Psoas muscle (tissue), 8 donors: Measurements from ENCODE around the gene CTIF. TPM values are rescaled to one million over a fixed set of nuclear protein-coding genes. Genes with fewer than 3 reads are reported as not detected.

Experiments used
- ATAC-seq, 4 donors: fragments of 200-7000 bp; cut with Tn5 transposase; one replicate each; pipeline ENCODE4 v1.9.1; 2020; ENCODE audit warnings: moderate library complexity in 3 of 4, mild to moderate bottlenecking in 2 of 4
- DNase-seq, 2 donors: peaks; one replicate each; pipeline ENCODE4 v3.0.0-alpha.2; 2020
- H3K27ac ChIP-seq: fragments of 200-600 bp; one replicate; pipeline ENCODE4 v1.8.0; 2022
- H3K27me3 ChIP-seq, 3 donors: fragments of 200-600 bp in 1 of 3; one replicate each; pipeline versions ENCODE4 v1.6.1 to v1.8.0; 2013 to 2022; ENCODE audit warnings: low read length in 2 of 3, mild to moderate bottlenecking in 2 of 3, moderate library complexity in 1 of 3; ENCODE audit not compliant: insufficient read depth in 3 of 3
- H3K36me3 ChIP-seq, 2 donors: fragments of 200-600 bp in 1 of 2; one replicate each; pipeline versions ENCODE4 v1.6.1 to v1.8.0; 2013 to 2022; ENCODE audit warnings: low read depth in 1 of 2, mild to moderate bottlenecking in 1 of 2, moderate library complexity in 1 of 2; ENCODE audit not compliant: insufficient read depth in 1 of 2
- H3K4me1 ChIP-seq: fragments of 200-600 bp; one replicate; pipeline ENCODE4 v1.8.0; 2022
- H3K4me3 ChIP-seq: fragments of 200-600 bp; one replicate; pipeline ENCODE4 v1.8.0; 2022; ENCODE audit warnings: mild to moderate bottlenecking
- H3K9me3 ChIP-seq: fragments of 200-600 bp; one replicate; pipeline ENCODE4 v1.8.0; 2022
- CTCF ChIP-seq: fragments of 200-600 bp; IDR thresholded peaks from one replicate; pipeline ENCODE4 v1.8.0; 2022; ENCODE audit warnings: antibody characterized with exemption
- WGBS, 3 donors: extraction: QIAGEN DNeasy Blood & Tissue Kit; methylation state at CpG; one replicate each; pipeline versions ENCODE4 v1.1.6 to v1.1.7; 2013; 5-methylcytosine and 5-hydroxymethylcytosine counted together
- intact Hi-C, 2 donors: fragments of 100-400 bp; cut with DNase I; formaldehyde crosslinking; loops; one replicate each; pipeline versions ENCODE4 v1.11.0 to v1.14.2; 2022
- polyA plus RNA-seq, 3 donors: library from polyadenylated mRNA; stranded (reverse); fragments of 200-250 nt; gene quantifications; one replicate each; pipeline ENCODE4 v1.2.3, GENCODE V29; 2013
- total RNA-seq, 4 donors: library from RNA; stranded (reverse); fragmentation: NEBNext Ultra II Directional in 2 of 4; extraction: Animal tissue kit (Norgen Biotek cat#: 25700) in 2 of 4; gene quantifications; one replicate each; pipeline versions ENCODE4 v1.2.1 to v1.2.4, GENCODE V29; 2021 to 2023
- donor health status: healthy with polysubstance abuse.
- donor health status: DM: no; HTN: no; CAD: no; lungs with moderate emphysema.
- donor health status: Bipolar disorder and iron deficiency.
- donor health status: healthy.
- donor health status: DM: yes; HTN: yes; CAD: no.
- donor health status: DM: no; HTN: no; CAD: no.
- donor health status: DM: no; HTN: no; CAD: no.
- donor health status: DM: yes; HTN: yes; CAD: no.

CTIF gene
- total and polyA plus RNA-seq, 7 donors, result 11.3 to 40.5 (median 26.9) TPM

- no peaks in the 10 kb centered on the region for H3K9me3 ChIP-seq
- no peak overlapping the region for H3K4me3 ChIP-seq
- ATAC-seq (no peak), DNase-seq (peak in 1 of 2 donors; percentile 33)
- no peak for TF ChIP-seq CTCF
- no peaks in the 10 kb centered on the region for H3K36me3 ChIP-seq
- 91 to 93% (median 91%) methylated on average over 12 to 13 of the region's 13 CpGs for WGBS, 3 donors
- peaks cover 35% of the 10 kb centered on the region for H3K4me1 ChIP-seq
- H3K27me3 ChIP-seq, result no peaks in the 10 kb centered on the region
- H3K27ac ChIP-seq, result no peak overlapping the region
- intact Hi-C loops, result loop anchor here in 1 of 2 donors (5.0 kb wide), 1 partner anchor 103 kb away; no protein-coding TSS in a partner anchor
These were observed 290.8 kb downstream of the CTIF start for GRCh38 chr18:48829443-48830149.

- no peaks in the 10 kb centered on the region for H3K27me3 ChIP-seq
- ATAC-seq, result no peak
- H3K27ac ChIP-seq, result no peak overlapping the region
- peak in 1 of 2 donors; percentile 8 for DNase-seq
- intact Hi-C loops, result no loop called here
- no peaks in the 10 kb centered on the region for H3K36me3 ChIP-seq
- no peak overlapping the region for H3K4me3 ChIP-seq
- 94 to 96% (median 94%) methylated on average over 9 of the region's 9 CpGs for WGBS, 3 donors
- no peak for TF ChIP-seq CTCF
- H3K4me1 ChIP-seq, result peaks cover 30% of the 10 kb centered on the region
- H3K9me3 ChIP-seq, result no peaks in the 10 kb centered on the region
These were observed 292.4 kb downstream of the CTIF start for GRCh38 chr18:48831113-48831759.

DNA sequence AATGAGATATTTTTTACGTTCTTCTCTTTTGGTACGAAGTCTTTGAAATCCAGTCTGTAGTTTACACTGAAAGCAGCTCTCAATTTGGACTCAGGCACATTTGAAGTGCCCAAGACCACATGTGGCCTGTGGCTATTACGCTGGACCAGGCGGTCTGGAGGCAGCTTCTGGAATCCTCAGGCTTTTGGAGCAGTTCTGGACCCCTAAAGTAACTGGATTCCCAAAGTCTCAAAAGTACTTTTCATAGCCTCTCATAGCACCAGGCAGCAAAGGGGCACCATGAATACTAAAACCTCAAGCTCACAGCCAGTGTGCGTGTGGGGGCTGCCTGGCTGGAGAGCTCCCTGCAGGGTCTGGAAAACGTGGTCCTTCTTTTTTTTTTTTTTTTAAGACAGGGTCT lies 293.0 kb downstream of the CTIF start:
- DNase-seq (peak in 1 of 2 donors; percentile 16), ATAC-seq (no peak)
- Histone ChIP-seq H3K9me3 (no peaks in the 10 kb centered on the region), H3K4me3 (no peak overlapping the region), H3K27me3 (no peaks in the 10 kb centered on the region), H3K36me3 (no peaks in the 10 kb centered on the region), H3K4me1 (peaks cover 29% of the 10 kb centered on the region), H3K27ac (no peak overlapping the region)
- 87 to 94% (median 93%) methylated on average over 6 of the region's 6 CpGs for WGBS, 3 donors
- TF ChIP-seq CTCF, result no peak
- intact Hi-C loops, result no loop called here

GRCh38 chr18:48832938-48833700 lies 294.3 kb downstream of the CTIF start:
- no peaks in the 10 kb centered on the region for H3K36me3 ChIP-seq
- peaks cover 17% of the 10 kb centered on the region for H3K4me1 ChIP-seq
- intact Hi-C loops, result no loop called here
- TF ChIP-seq CTCF, result no peak
- H3K9me3 ChIP-seq, result no peaks in the 10 kb centered on the region
- DNase-seq (peak in 1 of 2 donors; percentile 48), ATAC-seq (peak in 2 of 4 donors; percentile 15 to 27)
- H3K27ac ChIP-seq, result no peak overlapping the region
- H3K27me3 ChIP-seq, result no peaks in the 10 kb centered on the region
- WGBS, 3 donors, result 79 to 87% (median 84%) methylated on average over 16 of the region's 16 CpGs
- H3K4me3 ChIP-seq, result no peak overlapping the region
